CD14-positive monocyte (primary cell): Measurements from ENCODE around the gene RABGAP1. TPM values are rescaled to one million over a fixed set of nuclear protein-coding genes. Genes with fewer than 3 reads are reported as not detected.

Experiments
- DNase-seq, 3 donors: peaks; one replicate each; pipeline ENCODE4 v3.0.0-alpha.2; 2011 to 2022
- H2AFZ ChIP-seq: 2 replicates; pipeline ENCODE4 v1.6.0; 2012; ENCODE audit warnings: mild to moderate bottlenecking, low read depth, low read length, inconsistent platforms; ENCODE audit not compliant: insufficient read depth, poor library complexity, severe bottlenecking
- H3K27ac ChIP-seq, 2 donors: 1 replicate in 1 of 2; 2 replicates in 1 of 2; pipeline ENCODE4 v1.5.1; 2012 to 2013; ENCODE audit warnings: low read length in 2 of 2, control low read depth in 1 of 2, inconsistent platforms in 1 of 2, low read depth in 1 of 2, mild to moderate bottlenecking in 1 of 2
- H3K27me3 ChIP-seq, 2 donors: one replicate each; pipeline versions ENCODE4 v1.6.0 to v1.6.1; 2011 to 2013; ENCODE audit warnings: low read length in 2 of 2; ENCODE audit not compliant: control insufficient read depth in 2 of 2, insufficient read depth in 2 of 2
- H3K36me3 ChIP-seq, 2 donors: replicated peaks in 1 of 2; 1 replicate in 1 of 2; 2 replicates in 1 of 2; pipeline versions ENCODE4 v1.5.1 to v1.6.1; 2012 to 2013; ENCODE audit warnings: low read length in 2 of 2, control low read depth in 1 of 2, inconsistent platforms in 1 of 2, mild to moderate bottlenecking in 1 of 2; ENCODE audit not compliant: insufficient read depth in 2 of 2, control insufficient read depth in 1 of 2
- H3K4me1 ChIP-seq, 2 donors: 1 replicate in 1 of 2; 2 replicates in 1 of 2; pipeline versions ENCODE4 v1.5.1 to v1.6.1; 2012 to 2013; ENCODE audit warnings: low read length in 2 of 2, control low read depth in 1 of 2, inconsistent platforms in 1 of 2, mild to moderate bottlenecking in 1 of 2, moderate library complexity in 1 of 2; ENCODE audit not compliant: insufficient read depth in 2 of 2, control insufficient read depth in 1 of 2
- H3K4me2 ChIP-seq: replicated peaks from 2 replicates; pipeline ENCODE3; 2012; ENCODE audit warnings: low read length, moderate library complexity, mild to moderate bottlenecking; ENCODE audit not compliant: poor library complexity, severe bottlenecking; ENCODE audit errors: extremely low read depth
- H3K4me3 ChIP-seq, 3 experiments: fragments of 200-600 bp in 1 of 3; sonication (generic) in 1 of 3; replicated peaks in 1 of 3; 1 replicate in 2 of 3; 2 replicates in 1 of 3; pipeline ENCODE4 v1.5.1; 2011 to 2013; ENCODE audit warnings: low read length in 3 of 3, mild to moderate bottlenecking in 3 of 3, control low read depth in 2 of 3, low read depth in 2 of 3, inconsistent platforms in 1 of 3, moderate library complexity in 1 of 3
- H3K79me2 ChIP-seq: 2 replicates; pipeline ENCODE4 v1.6.0; 2012; ENCODE audit warnings: mild to moderate bottlenecking, control low read depth, inconsistent platforms, low read length, moderate library complexity; ENCODE audit not compliant: insufficient read depth
- H3K9ac ChIP-seq: 2 replicates; pipeline ENCODE4 v1.6.0; 2017; ENCODE audit warnings: low read length, mild to moderate bottlenecking; ENCODE audit not compliant: insufficient read depth, poor library complexity, severe bottlenecking
- H3K9me3 ChIP-seq, 2 donors: replicated peaks in 1 of 2; 1 replicate in 1 of 2; 2 replicates in 1 of 2; pipeline versions ENCODE4 v1.5.1 to v1.6.1; 2012 to 2013; ENCODE audit warnings: low read length in 2 of 2, control low read depth in 1 of 2; ENCODE audit not compliant: control insufficient read depth in 1 of 2, insufficient read depth in 1 of 2
- H4K20me1 ChIP-seq: 2 replicates; pipeline ENCODE4 v1.6.0; 2012; ENCODE audit warnings: mild to moderate bottlenecking, low read length, control low read depth, moderate library complexity; ENCODE audit not compliant: insufficient read depth
- H3K27ac Mint-ChIP-seq, 7 donors: one replicate each; pipeline ENCODE4 v1.8.0; 2020; ENCODE audit warnings: mild to moderate bottlenecking in 7 of 7, mixed read lengths in 7 of 7, moderate library complexity in 6 of 7, inconsistent platforms in 2 of 7
- H3K27me3 Mint-ChIP-seq, 3 donors: one replicate each; pipeline ENCODE4 v1.8.0; 2021 to 2022; ENCODE audit warnings: low read depth in 3 of 3, mild to moderate bottlenecking in 3 of 3, mixed read lengths in 3 of 3, moderate library complexity in 3 of 3, inconsistent platforms in 1 of 3
- H3K36me3 Mint-ChIP-seq, 2 donors: one replicate each; pipeline ENCODE4 v1.8.0; 2020; ENCODE audit warnings: mixed read lengths in 2 of 2, inconsistent platforms in 1 of 2, mild to moderate bottlenecking in 1 of 2
- H3K4me1 Mint-ChIP-seq: one replicate; pipeline ENCODE4 v1.8.0; 2020; ENCODE audit warnings: mild to moderate bottlenecking, mixed read lengths
- H3K4me3 Mint-ChIP-seq, 2 donors: one replicate each; pipeline ENCODE4 v1.8.0; 2020; ENCODE audit warnings: mild to moderate bottlenecking in 2 of 2, mixed read lengths in 2 of 2, moderate library complexity in 1 of 2
- H3K9me3 Mint-ChIP-seq, 7 donors: one replicate each; pipeline ENCODE4 v1.8.0; 2020 to 2022; ENCODE audit warnings: mixed read lengths in 7 of 7, mild to moderate bottlenecking in 6 of 7, moderate library complexity in 6 of 7, inconsistent platforms in 2 of 7
- WGBS: methylation state at CpG from one replicate; pipeline ENCODE4 v1.1.5; 2013; ENCODE audit warnings: missing lambda C conversion rate; ENCODE audit not compliant: insufficient coverage; 5-methylcytosine and 5-hydroxymethylcytosine counted together
- intact Hi-C, 2 donors: fragments of 100-400 bp; cut with micrococcal nuclease; formaldehyde crosslinking; loops; one replicate each; pipeline versions ENCODE4 v1.15.0 to v1.15.1; 2023
- polyA plus RNA-seq, 3 donors: library from polyadenylated mRNA; depleted of rRNA in 1 of 3; unstranded in 2 of 3; stranded (reverse) in 1 of 3; fragments of 300-500 nt in 2 of 3; fragments of >200 nt in 1 of 3; fragmentation: Illumina TruSeq in 2 of 3; gene quantifications; 1 replicate in 2 of 3; 2 replicates in 1 of 3; pipeline ENCODE4 v1.2.3, GENCODE V29; 2012 to 2021
- TF ChIP-seq, protein P1 (sequence below): fragments of 200-600 bp; IDR thresholded peaks from one replicate; pipeline ENCODE4 v1.8.0; 2022; ENCODE audit warnings: antibody characterized with exemption, mild to moderate bottlenecking

Gene RABGAP1
- polyA plus RNA-seq, 3 donors: 14.7 to 24.1 (median 19.3) TPM

GRCh38 chr9:123128591-123128990 is 187.8 kb downstream of the RABGAP1 start:
- Mint-ChIP-seq H3K36me3 (no peaks in the 10 kb centered on the region), H3K27me3 (no peaks in the 10 kb centered on the region)
- intact Hi-C loops: no loop called here

DNA sequence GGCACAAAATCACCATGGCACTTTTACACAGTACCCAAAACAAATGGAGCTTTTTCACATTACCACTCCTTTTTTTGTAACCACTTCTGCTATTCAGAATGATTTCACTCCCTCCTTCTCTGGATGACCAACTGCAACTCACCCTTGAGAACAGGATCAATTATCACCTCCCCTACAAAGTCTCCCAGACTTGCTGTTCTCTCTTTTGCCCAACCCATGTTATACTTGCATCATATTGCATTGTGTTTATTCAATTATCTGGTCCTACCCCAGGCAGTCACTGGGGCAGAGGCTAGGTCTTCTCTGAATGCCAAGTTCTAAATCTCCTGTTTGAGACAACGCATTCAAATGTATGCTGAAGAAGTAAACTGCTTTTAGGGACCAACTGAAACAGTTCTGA is 188.6 kb downstream of the RABGAP1 start:
- 100% methylated on average over 1 of the region's 1 CpG for WGBS
- Histone ChIP-seq H2AFZ (no peak overlapping the region), H3K27me3 (no peaks in the 10 kb centered on the region), H3K79me2 (no peaks in the 10 kb centered on the region), H3K4me1 (no peaks in the 10 kb centered on the region), H3K4me3 (no peak overlapping the region), H3K4me2 (no peak overlapping the region), H3K9ac (no peak overlapping the region), H3K36me3 (no peaks in the 10 kb centered on the region), H3K27ac (no peak overlapping the region), H3K9me3 (no peaks in the 10 kb centered on the region), H4K20me1 (no peaks in the 10 kb centered on the region)
- Mint-ChIP-seq H3K27me3 (no peaks in the 10 kb centered on the region), H3K36me3 (no peaks in the 10 kb centered on the region), H3K4me1 (peaks cover 7% of the 10 kb centered on the region), H3K4me3 (no peak overlapping the region), H3K27ac (no peak overlapping the region), H3K9me3 (no peaks in the 10 kb centered on the region)
- TF ChIP-seq, protein P1, sequence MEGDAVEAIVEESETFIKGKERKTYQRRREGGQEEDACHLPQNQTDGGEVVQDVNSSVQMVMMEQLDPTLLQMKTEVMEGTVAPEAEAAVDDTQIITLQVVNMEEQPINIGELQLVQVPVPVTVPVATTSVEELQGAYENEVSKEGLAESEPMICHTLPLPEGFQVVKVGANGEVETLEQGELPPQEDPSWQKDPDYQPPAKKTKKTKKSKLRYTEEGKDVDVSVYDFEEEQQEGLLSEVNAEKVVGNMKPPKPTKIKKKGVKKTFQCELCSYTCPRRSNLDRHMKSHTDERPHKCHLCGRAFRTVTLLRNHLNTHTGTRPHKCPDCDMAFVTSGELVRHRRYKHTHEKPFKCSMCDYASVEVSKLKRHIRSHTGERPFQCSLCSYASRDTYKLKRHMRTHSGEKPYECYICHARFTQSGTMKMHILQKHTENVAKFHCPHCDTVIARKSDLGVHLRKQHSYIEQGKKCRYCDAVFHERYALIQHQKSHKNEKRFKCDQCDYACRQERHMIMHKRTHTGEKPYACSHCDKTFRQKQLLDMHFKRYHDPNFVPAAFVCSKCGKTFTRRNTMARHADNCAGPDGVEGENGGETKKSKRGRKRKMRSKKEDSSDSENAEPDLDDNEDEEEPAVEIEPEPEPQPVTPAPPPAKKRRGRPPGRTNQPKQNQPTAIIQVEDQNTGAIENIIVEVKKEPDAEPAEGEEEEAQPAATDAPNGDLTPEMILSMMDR: no peak
- intact Hi-C loops: no loop called here
- no peak for DNase-seq

More at GRCh38 chr9:123128591-123128990, 187.8 kb downstream of the RABGAP1 start:
- H3K36me3 ChIP-seq: no peaks in the 10 kb centered on the region
- H2AFZ ChIP-seq: no peak overlapping the region
- Mint-ChIP-seq H3K4me3 (no peak overlapping the region), H3K4me1 (peaks cover 7% of the 10 kb centered on the region), H3K9me3 (no peaks in the 10 kb centered on the region), H3K27ac (no peak overlapping the region)
- H3K4me1 ChIP-seq: no peaks in the 10 kb centered on the region
- H3K9me3 ChIP-seq: no peaks in the 10 kb centered on the region
- H3K27ac ChIP-seq: no peak overlapping the region
- H3K27me3 ChIP-seq: no peaks in the 10 kb centered on the region
- DNase-seq: no peak
- H3K4me2 ChIP-seq: no peak overlapping the region
- no peaks in the 10 kb centered on the region for H4K20me1 ChIP-seq
- no peak overlapping the region for H3K4me3 ChIP-seq
- WGBS: no CpG with 5 or more reads among the region's 4 CpGs
- H3K79me2 ChIP-seq: no peaks in the 10 kb centered on the region
- TF ChIP-seq, protein P1: no peak
- no peak overlapping the region for H3K9ac ChIP-seq
